BJ (cell line): ENCODE results near the gene DDX6. TPM values are rescaled to one million over a fixed set of nuclear protein-coding genes. Genes with fewer than 3 reads are reported as not detected.
A peak's percentile ranks its signal among the peaks of the same experiment; 100 is the strongest.

Experiments used
- CTCF ChIA-PET: fragments of 350-600 bp; formaldehyde crosslinking; extraction: SDS; loops from one replicate; lab custom pipeline; 2021; ENCODE audit warnings: antibody characterized with exemption, inconsistent platforms; lab: Yijun Ruan, JAX
- POLR2A ChIA-PET: fragments of 300-600 bp; sonication (Branson Sonifier 250); formaldehyde crosslinking; extraction: SDS; loops from one replicate; lab custom pipeline; 2021; ENCODE audit warnings: antibody characterized with exemption; lab: Charles Lee
- DNase-seq: peaks from one replicate; pipeline ENCODE4 v3.0.0-alpha.2; 2011; ENCODE audit warnings: low read depth
- H3K27me3 ChIP-seq: 2 replicates; pipeline ENCODE4 v1.6.0; 2011; ENCODE audit warnings: low read length; ENCODE audit not compliant: control insufficient read depth, insufficient read depth
- H3K36me3 ChIP-seq: 2 replicates; pipeline ENCODE4 v1.5.1; 2011; ENCODE audit warnings: low read length; ENCODE audit not compliant: control insufficient read depth, insufficient read depth
- H3K4me3 ChIP-seq: 2 replicates; pipeline ENCODE4 v1.5.1; 2011; ENCODE audit warnings: low read depth, mild to moderate bottlenecking, control low read depth, low read length
- polyA plus RNA-seq: library from polyadenylated mRNA; depleted of rRNA; stranded (reverse); fragments of >200 nt; gene quantifications from 2 replicates; pipeline ENCODE4 v1.2.3, GENCODE V29; 2011
- TF ChIP-seq, protein P1 (sequence below): IDR thresholded peaks from 2 replicates; pipeline ENCODE4 v1.5.1; 2011; ENCODE audit warnings: low read depth, mild to moderate bottlenecking, control low read depth, inconsistent platforms, low read length, moderate library complexity; ENCODE audit not compliant: insufficient read depth

The DDX6 gene
- polyA plus RNA-seq, 1 experiment = 23.7 TPM

DNA sequence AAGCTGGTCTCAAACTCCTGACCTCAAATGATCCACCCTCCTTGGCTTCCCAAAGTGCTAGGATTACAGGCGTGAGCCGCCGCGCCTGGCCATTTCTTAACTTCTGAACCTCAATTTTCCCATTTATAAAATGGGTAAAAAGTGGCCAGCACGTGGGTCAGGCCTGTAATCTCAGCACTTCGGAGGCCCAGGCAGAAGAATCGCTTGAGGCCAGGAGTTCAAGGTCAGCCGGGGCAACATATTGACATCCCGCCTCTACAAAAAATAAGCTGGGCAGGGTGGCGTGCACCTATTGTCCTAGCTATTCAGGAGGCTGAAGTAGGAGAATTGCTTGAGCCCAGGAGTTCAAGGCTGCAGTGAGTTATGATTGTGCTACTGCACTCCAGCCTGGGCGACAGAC lies 6.5 kb upstream of the DDX6 start:
- no peak overlapping the region for H3K4me3 ChIP-seq
- no peaks in the 10 kb centered on the region for H3K36me3 ChIP-seq
- TF ChIP-seq, protein P1, sequence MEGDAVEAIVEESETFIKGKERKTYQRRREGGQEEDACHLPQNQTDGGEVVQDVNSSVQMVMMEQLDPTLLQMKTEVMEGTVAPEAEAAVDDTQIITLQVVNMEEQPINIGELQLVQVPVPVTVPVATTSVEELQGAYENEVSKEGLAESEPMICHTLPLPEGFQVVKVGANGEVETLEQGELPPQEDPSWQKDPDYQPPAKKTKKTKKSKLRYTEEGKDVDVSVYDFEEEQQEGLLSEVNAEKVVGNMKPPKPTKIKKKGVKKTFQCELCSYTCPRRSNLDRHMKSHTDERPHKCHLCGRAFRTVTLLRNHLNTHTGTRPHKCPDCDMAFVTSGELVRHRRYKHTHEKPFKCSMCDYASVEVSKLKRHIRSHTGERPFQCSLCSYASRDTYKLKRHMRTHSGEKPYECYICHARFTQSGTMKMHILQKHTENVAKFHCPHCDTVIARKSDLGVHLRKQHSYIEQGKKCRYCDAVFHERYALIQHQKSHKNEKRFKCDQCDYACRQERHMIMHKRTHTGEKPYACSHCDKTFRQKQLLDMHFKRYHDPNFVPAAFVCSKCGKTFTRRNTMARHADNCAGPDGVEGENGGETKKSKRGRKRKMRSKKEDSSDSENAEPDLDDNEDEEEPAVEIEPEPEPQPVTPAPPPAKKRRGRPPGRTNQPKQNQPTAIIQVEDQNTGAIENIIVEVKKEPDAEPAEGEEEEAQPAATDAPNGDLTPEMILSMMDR = no peak
- ChIA-PET CTCF (interaction anchor here (1.0 to 1.4 kb wide), 2 partner anchors 23 to 107 kb away, joined by 3 read pairs; no protein-coding TSS in a partner anchor), POLR2A (no interaction called here)
- peaks cover 4% of the 10 kb centered on the region for H3K27me3 ChIP-seq
- no peak for DNase-seq

DNA sequence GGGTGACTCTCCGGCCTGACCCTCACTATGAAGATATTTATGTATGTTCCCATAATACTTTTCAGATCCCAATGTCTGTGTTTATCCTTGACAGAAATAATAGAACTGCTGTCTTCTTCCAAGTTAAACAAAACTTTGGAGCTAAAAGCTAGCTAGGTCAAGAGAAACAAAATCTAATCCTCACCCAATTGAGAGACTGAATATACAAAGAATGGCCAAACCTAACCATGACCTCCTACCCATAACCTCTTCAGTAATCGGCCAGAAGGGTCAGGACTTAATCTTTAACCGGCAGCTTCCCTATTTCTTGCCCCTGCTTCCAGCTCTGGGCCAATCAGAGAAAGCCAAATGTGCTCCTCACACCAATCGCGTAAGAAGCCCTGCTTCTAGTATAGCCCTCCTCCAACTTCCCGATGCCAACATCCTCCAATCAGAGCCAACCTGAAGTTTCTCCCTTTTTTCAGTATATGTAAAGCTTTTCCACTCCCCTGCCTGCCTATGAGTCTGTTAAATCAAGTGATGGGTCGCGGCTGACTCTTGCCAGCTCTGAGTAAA lies 1.7 kb upstream of the DDX6 start:
- Histone ChIP-seq H3K27me3 (no peaks in the 10 kb centered on the region), H3K36me3 (no peaks in the 10 kb centered on the region), H3K4me3 (peak overlapping the region; percentile 93)
- POLR2A ChIA-PET = interaction anchor here (0.7 kb wide), 1 partner anchor 119 kb away, joined by 3 read pairs; no protein-coding TSS in a partner anchor
- DNase-seq = peak; percentile 53
- CTCF ChIA-PET = interaction anchor here (0.6 to 4.6 kb wide), 11 partner anchors 9 to 162 kb away, joined by 3 to 51 read pairs (median 6); partner anchors contain the start of gene BCL9L
- TF ChIP-seq, protein P1 = no peak

DNA sequence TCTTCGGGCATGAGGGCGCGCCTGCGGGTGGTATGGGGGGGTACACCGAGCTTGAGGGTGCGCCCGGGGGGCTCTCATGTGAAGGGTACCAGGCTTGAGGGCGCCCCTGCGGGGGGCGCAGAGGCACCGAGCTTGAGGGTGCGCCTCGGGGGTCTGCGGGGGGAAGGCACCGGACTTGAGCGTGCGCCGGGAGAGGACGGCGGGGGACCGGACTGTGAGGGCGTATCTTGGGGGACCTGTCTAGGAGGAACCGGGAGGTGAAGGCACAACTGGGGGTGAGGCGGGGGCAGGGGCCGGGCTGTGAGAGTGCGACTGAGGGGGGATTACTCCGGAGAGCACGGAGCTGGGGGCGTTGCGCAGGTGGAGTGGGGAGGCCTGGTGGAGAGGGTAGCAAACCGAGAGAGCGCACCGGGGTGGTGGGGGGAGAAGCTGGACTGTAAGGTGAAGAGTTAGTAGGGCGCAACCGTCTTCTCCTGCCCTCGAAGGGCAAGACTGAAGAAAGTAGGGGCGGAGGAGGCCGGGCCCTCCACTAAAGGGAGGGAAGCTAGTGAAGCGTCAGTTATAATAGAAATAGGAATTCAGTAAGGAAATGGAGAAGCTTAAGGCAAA lies 1.1 kb upstream of the DDX6 start:
- no peak for DNase-seq
- Histone ChIP-seq H3K27me3 (no peaks in the 10 kb centered on the region), H3K4me3 (peak overlapping the region; percentile 93), H3K36me3 (no peaks in the 10 kb centered on the region)
- CTCF ChIA-PET = interaction anchor here (0.8 to 4.6 kb wide), 10 partner anchors 9 to 162 kb away, joined by 3 to 51 read pairs (median 6); partner anchors contain the start of gene BCL9L
- POLR2A ChIA-PET = interaction anchor here (0.7 kb wide), 1 partner anchor 120 kb away, joined by 3 read pairs; no protein-coding TSS in a partner anchor
- TF ChIP-seq, protein P1 = no peak; the same call in 1 of the 2 replicates

DNA sequence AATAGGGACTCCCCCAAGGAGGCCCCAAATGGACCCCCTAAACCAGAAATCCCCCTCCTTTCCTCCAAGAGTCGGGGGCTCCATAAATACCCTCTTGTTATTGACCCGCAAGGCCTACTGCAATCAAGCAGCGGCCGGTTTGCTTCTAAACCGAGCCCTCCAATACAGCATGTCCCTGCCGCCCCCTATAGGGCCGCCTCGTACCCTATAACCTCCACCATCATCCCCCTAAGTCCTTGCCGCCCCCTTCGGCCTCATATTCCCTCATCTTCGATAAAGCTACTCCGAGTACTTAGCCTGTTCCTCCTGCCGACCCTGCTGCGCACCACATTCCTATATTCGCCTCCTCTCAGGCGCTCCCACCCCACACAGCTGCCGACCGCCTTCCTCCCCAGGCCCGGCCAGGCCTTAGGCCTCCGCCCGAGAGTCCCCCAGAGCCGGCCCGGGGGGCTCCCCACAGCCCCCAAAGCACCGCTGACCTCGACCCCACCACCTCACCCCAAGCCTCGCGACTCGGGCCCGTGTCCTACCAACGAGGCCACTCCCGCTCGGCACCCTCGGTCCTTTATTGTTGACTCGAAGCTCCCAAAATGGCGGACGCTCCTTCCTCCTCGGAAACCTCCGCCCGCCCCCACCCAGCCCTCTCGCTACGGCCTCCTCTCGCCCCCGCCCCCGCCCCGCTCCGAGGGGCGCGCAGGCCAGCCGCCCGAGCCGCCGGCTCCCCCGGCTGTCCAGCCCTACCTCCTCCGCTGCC lies 430 bp downstream of the DDX6 start:
- ChIA-PET POLR2A (interaction anchor here (0.6 to 1.0 kb wide), 2 partner anchors 120 to 317 kb away, joined by 3 to 8 read pairs; partner anchors contain the start of gene C2CD2L), CTCF (interaction anchor here (0.9 to 4.6 kb wide), 14 partner anchors 9 to 1300 kb away, joined by 3 to 51 read pairs (median 6); partner anchors contain the start of gene BCL9L)
- Histone ChIP-seq H3K4me3 (peak overlapping the region; percentile 93), H3K27me3 (no peaks in the 10 kb centered on the region), H3K36me3 (no peaks in the 10 kb centered on the region)
- TF ChIP-seq, protein P1 = peak; percentile 61
- peak; percentile 18 for DNase-seq
